IPS DF 19.7 (cell line): ENCODE results near the gene FOXF2.
A peak's percentile ranks its signal among the peaks of the same experiment; 100 is the strongest.
"Not testable (repeated sequence)": the region's sequence is repeated elsewhere in the genome, so short reads cannot be mapped to it uniquely, and the experiment has no call there.

Experiments
- DNase-seq: peaks from one replicate; pipeline ENCODE4 v3.0.0-alpha.2; 2013; ENCODE audit warnings: low read depth, low spot score

FOXF2 gene

GRCh38 chr6:1389369-1390132, at the start of gene FOXF2:
FOXF2 (plus strand) TSS chr6:1389576; CDS start chr6:1389948, 372 bp downstream.
- DNase-seq = no peak

- no peak for DNase-seq
Observed at GRCh38 chr6:1346101-1346500, 43.3 kb upstream of the FOXF2 start.

- no peak for DNase-seq
Observed at GRCh38 chr6:1346558-1347091, 42.8 kb upstream of the FOXF2 start.

GRCh38 chr6:1347161-1347560, 42.2 kb upstream of the FOXF2 start:
- no peak for DNase-seq

GRCh38 chr6:1348675-1349074, 40.7 kb upstream of the FOXF2 start:
- peak; percentile 90 for DNase-seq

GRCh38 chr6:1349655-1350054, 39.7 kb upstream of the FOXF2 start:
- no peak for DNase-seq

GRCh38 chr6:1351381-1352008, 37.9 kb upstream of the FOXF2 start:
- DNase-seq = no peak

GRCh38 chr6:1355068-1355467, 34.3 kb upstream of the FOXF2 start:
- DNase-seq = not testable (repeated sequence)

GRCh38 chr6:1361717-1362116, 27.7 kb upstream of the FOXF2 start:
- not testable (repeated sequence) for DNase-seq

- DNase-seq = no peak
Observed at GRCh38 chr6:1362643-1363042, 26.7 kb upstream of the FOXF2 start.

GRCh38 chr6:1363298-1363697, 26.1 kb upstream of the FOXF2 start:
- no peak for DNase-seq

- no peak for DNase-seq
Observed at GRCh38 chr6:1363729-1364572, 25.4 kb upstream of the FOXF2 start.

- no peak for DNase-seq
Observed at GRCh38 chr6:1364791-1365190, 24.6 kb upstream of the FOXF2 start.

- DNase-seq = no peak
Observed at GRCh38 chr6:1365686-1366085, 23.7 kb upstream of the FOXF2 start.

- DNase-seq = no peak
Observed at GRCh38 chr6:1367771-1368170, 21.6 kb upstream of the FOXF2 start.

- DNase-seq = no peak
Observed at GRCh38 chr6:1368940-1369339, 20.4 kb upstream of the FOXF2 start.

- DNase-seq = not testable (repeated sequence)
Observed at GRCh38 chr6:1369695-1370094, 19.7 kb upstream of the FOXF2 start.

- no peak for DNase-seq
Observed at GRCh38 chr6:1371933-1372332, 17.4 kb upstream of the FOXF2 start.

- DNase-seq = no peak
Observed at GRCh38 chr6:1372690-1373089, 16.7 kb upstream of the FOXF2 start.

- DNase-seq = no peak
Observed at GRCh38 chr6:1376653-1377052, 12.7 kb upstream of the FOXF2 start.

- DNase-seq = no peak
Observed at GRCh38 chr6:1377526-1377925, 11.8 kb upstream of the FOXF2 start.
